IPS-18c (cell line): Measurements from ENCODE around the gene TOM1L1.
"Not testable (repeated sequence)": the region's sequence is repeated elsewhere in the genome, so short reads cannot be mapped to it uniquely, and the experiment has no call there.

Experiments
- H3K4me3 ChIP-seq: 2 replicates; pipeline ENCODE4 v1.7.0; 2013; ENCODE audit warnings: low read depth, mild to moderate bottlenecking, low read length, moderate library complexity; ENCODE audit not compliant: insufficient read depth
- H3K9me3 ChIP-seq: one replicate; pipeline ENCODE4 v1.6.1; 2013; ENCODE audit warnings: mild to moderate bottlenecking, low read length, moderate library complexity; ENCODE audit not compliant: control insufficient read depth, insufficient read depth

TOM1L1 gene, protein sequence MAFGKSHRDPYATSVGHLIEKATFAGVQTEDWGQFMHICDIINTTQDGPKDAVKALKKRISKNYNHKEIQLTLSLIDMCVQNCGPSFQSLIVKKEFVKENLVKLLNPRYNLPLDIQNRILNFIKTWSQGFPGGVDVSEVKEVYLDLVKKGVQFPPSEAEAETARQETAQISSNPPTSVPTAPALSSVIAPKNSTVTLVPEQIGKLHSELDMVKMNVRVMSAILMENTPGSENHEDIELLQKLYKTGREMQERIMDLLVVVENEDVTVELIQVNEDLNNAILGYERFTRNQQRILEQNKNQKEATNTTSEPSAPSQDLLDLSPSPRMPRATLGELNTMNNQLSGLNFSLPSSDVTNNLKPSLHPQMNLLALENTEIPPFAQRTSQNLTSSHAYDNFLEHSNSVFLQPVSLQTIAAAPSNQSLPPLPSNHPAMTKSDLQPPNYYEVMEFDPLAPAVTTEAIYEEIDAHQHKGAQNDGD

DNA sequence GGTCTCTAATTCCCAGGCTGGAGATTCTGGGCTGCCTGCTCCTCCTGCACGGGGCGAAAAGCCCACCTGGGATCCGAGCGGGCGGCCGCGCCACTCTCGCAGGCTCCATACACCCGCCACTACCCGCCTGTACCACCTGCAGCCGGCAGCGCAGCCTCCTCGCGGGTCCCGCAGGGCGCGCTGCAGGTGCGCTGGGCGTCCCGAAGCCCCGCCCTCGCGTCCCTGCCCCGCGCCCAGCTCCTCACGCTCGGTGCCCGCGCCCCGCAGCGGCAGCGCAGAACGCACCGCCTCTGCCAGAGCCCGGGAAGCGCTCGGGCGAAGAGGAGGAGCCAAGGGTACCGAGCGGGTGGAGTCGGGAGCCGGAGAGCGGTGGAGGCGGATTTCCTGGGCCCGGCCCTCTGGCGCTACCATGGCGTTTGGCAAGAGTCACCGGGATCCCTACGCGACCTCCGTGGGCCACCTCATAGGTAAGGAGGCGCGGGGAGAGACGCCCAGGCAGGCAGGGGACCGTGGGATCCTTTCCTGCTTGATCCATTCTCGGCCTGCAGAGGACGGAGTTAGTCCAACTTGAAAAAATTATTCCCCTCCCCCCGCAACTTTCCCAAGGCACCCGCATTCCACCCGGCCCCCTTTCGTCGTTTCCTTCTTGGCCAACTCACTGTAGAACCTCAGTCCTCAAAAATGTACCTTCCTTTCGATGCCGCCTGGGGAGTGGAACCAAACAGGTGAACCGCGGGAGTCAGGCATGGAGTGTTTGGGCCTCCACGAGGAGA lies at the start of gene TOM1L1:
Gene TOM1L1 (plus strand): TSS at position 396 of the 773 bp plus-strand sequence. CDS start 14 bp downstream, at position 410.
- Histone ChIP-seq H3K4me3 (peak within 1 kb of the TSS; percentile 74), H3K9me3 (no peaks in the 10 kb centered on the region)

DNA sequence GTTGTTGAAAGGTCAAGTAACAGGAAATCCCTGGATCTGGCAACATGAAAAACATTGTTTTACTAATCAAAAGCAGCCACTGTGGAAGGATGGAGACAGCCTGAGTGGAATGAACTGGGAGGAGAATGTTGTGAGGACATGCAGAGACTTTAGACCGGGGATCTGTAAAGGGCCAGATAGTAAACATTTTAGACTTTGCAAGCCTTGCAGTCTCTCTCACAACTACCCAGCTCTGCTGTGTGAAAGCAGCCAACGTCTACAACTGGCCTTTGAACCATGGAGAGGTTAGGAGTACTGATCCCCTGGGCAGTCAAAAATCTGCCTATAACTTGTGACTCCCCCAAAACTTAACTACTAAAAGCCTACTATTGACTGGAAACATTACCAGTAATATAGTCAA lies 41.5 kb upstream of the TOM1L1 start:
- H3K9me3 ChIP-seq: no peaks in the 10 kb centered on the region
- H3K4me3 ChIP-seq: no peak overlapping the region

DNA sequence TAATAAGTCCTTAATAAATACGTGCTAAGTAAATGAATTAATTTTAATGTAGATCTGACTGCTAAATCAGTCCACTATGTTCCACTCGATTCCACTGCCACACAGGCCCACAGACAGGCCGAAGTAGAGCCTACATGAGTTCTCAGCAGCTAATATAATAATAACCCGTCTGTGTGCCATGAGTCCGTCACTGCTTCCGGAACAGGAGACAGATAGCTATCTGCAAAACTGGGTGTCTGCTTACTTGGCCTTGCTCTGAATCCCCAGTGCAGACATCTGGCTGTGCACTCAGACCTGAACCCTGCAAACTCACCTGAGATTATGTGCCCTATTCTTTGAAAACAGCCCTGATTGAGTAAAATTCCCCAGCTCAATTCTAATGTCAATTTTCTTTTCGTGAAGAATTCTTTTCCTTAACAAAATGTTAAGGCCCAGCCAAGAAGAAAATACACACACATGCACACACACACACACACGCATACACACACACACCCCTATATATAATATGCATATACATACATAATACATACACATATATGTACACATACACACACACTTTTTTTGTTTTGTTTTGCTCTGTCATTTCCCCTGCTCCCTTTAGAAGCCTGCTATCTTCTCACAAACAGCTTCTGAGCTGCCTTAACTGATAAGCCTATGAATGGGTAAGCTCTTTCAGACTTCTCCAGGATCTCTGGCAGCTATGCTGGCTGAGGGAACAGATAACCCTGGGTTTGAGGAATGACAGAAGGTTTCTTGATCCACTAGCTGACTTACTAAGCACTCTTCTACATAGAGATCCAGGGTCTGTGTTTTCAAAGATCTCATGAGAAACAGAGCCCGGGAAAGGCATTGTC lies 39.8 kb upstream of the TOM1L1 start:
- Histone ChIP-seq H3K9me3 (no peaks in the 10 kb centered on the region), H3K4me3 (no peak overlapping the region)

DNA sequence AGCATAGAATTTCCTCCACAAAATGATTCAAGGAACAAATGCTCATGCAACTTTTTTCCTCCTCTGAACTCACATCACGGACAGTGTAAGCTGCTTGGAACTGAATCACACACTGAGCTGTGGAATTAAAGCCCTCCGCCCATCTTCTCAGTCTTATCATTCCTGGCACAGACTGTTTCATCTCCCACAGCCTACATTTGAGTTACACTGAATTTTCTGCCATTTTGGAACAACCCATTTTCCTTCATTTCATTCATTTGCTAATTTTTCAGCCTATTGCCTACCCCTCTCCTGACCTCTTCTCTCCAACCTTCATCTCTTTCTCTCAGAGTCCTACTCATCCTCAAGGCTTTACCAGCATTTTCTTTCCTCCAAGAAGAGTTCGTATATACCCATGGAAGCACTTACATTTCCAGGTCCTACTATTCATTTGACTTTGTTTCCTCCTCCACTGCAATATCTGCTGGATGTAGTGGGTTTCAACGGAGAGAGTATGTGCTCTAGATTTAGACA lies 39.1 kb upstream of the TOM1L1 start:
- H3K4me3 ChIP-seq: no peak overlapping the region
- H3K9me3 ChIP-seq: no peaks in the 10 kb centered on the region

DNA sequence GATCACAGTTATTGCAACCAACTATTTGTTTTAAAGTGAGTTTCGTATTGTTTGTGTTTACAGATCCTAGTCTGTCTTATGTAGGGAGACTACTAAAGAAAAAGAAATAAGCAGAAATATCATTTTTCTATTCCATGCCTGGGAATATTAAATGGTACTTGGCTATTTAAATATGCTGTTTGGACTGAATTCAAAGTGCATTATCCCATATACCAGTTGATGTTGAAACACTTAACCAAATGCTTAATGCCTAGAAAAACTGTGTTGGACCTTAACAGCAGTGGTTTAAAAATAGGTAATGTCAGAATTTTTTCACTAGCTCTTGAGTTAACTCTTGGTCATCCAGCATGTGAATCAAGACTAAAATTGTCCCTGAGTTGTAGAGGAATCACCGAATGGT lies 37.5 kb upstream of the TOM1L1 start:
- Histone ChIP-seq H3K4me3 (no peak overlapping the region), H3K9me3 (no peaks in the 10 kb centered on the region)

DNA sequence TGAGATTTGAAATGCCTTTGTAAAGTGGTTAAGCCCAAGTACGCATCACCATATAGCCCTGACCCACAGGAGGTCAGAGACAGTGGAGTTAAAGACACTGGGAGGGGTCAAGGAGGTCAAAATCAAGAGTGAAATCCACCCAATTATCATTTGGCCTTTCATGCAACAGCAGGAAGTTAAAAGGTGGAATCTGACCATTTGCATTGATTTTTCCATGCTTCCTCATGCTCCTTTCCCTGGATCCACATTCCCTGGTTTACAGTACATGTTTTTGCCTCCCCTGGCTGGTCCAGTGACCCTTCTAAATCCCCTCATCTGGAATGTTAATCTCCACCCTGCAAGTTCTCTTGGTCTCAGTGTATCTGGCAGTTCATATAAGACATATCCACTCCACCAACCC lies 36.6 kb upstream of the TOM1L1 start:
- Histone ChIP-seq H3K4me3 (no peak overlapping the region), H3K9me3 (no peaks in the 10 kb centered on the region)

DNA sequence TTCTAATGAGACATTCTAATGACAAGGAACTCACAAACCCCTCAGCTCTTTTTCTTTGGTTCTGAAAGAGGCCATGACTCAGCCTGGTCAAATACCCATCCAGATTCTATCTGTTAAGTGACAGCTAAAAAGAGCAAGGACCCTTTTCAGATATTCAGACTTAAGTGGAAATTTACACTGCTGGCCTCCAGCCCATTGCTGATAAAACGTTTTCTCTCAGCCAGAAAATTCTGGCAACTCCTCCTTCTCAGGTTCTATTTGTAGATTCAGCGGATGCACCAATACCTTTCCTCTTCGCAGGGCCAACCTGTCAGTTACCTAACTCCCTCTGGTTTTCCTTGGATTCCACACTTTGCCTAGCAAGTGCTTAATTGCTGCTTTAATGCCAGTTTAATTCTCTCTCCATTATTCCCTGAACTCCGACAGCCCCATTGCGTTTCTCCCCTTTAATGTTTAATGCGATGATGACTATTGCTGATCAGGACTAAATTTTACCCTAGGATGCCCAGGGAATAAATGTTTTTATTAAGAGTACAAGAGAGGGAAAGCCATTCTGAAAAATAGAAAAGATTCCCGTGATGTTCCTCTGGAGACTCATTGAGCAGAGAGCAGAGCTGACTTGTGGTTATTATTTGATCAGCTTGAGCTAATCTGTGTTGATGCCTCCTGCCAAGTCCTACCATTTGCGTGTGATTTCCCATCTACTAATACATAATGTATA lies 35.9 kb upstream of the TOM1L1 start:
- Histone ChIP-seq H3K9me3 (no peaks in the 10 kb centered on the region), H3K4me3 (no peak overlapping the region)

DNA sequence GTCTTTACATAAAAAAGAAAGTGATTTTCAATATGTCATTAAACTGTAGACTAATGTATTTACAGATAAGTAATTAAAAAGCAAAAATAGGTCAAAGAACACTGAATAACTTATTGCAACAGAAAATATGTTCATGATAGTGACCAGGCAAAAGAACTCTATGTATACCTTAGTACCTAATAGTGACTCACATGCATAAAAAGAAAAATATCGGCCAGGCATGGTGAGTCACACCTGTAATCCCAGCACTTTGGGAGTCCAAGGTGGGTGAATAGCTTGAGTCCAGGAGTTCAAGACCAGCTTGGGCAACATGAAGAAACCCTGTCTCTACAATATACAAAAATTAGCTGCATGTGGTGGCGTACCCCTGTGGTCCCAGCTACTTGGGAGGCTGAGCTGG lies 33.0 kb upstream of the TOM1L1 start:
- no peaks in the 10 kb centered on the region for H3K9me3 ChIP-seq
- H3K4me3 ChIP-seq: no peak overlapping the region

DNA sequence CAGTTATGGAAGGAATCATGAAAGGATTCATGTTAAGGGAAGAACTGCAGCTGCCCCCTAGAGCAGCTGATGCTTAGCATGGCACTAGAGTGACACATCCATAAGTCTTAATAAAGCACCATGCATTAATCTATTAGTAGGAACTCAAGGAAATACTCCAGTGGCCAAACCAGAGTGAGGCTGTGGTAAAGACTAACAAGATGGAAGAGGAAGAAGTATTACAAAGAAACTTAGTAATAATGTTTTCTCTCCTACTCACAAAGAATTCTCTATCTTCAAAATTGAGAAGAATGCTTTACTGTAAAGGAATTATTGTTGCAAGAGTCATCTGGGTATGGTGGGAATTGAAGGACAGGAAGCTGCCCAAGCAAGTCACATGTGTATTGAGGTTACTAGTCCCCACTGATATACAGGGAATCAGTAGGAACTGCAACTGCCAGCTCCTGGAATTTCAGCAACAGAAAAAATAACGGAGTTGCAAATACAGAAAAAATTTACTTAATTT lies 29.9 kb upstream of the TOM1L1 start:
- no peak overlapping the region for H3K4me3 ChIP-seq
- H3K9me3 ChIP-seq: no peaks in the 10 kb centered on the region

DNA sequence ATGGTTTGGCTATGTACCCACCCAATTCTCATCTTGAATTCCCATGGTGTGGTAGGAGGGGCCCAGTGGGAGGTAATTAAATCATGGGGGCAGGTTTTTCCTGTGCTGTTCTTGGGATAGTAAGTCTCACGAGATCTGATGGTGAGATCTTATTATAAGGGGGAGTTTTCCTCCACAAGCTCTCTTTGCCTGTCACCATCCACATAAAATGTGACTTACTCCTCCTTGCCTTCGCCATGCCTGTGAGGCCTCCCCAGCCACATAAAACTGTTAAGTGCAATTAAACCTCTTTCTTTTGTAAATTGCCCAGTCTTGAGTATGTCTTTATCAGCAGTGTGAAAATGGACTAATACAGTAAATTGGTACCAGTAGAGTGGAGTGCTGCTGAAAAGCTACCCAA lies 24.7 kb upstream of the TOM1L1 start:
- H3K4me3 ChIP-seq, H3K9me3 ChIP-seq: not testable (repeated sequence)

DNA sequence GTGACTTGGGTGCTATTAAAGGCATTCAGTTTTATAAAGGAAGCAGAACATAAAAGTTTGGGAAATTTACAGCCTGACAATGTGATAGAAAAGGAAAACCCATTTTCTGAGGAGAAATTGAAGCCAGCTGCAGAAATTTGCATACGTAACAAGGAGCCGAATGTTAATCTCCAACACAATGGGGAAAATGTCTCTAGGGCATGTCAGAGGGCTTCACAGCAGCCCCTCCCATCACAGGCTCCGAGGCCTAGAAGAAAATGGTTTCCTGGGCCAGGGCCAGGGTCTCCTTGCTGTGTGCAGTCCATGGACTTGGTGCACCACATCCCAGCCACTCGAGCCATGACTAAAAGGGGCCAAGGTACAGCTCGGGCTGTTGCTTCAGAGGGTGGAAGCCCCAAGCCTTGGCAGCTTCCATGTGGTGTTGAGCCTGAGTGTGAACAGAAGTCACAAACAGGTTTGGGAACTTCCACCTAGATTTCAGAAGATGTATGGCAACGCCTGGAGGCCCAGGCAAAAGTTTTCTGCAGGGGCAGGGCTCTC lies 23.9 kb upstream of the TOM1L1 start:
- peaks cover 3% of the 10 kb centered on the region for H3K9me3 ChIP-seq

DNA sequence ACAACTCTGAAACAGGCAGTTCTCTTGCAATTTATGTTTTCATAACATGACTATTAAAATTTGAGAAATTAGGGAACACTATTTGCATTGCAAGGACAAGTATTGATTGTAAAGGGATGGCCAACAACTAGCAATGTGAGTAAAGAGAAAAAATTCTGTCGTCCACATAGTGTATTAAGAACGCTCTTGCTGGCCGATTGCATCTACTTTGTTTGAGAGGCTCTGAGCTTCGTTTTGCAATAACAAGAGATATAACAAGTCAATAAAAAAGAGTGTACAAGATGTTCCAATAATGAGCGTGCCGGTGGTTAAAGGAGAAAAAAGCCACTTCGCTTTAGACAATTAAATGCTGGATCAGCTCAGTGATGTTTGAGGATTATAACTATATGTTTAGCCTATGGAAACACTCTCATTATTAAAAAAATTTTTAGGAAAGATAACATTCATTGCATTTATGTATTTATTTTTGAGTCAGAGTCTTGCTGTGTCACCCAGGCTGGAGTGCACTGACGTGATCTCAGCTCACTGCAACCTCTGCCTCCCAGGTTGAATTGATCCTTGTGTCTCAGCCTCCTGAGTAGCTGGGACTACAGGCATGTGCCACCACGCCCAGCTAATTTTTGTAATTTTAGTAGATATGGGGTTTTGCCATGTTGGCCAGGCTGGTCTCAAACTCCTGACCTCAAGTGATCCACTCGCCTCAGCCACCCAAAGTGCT lies 19.2 kb upstream of the TOM1L1 start:
- H3K4me3 ChIP-seq: no peak overlapping the region
- H3K9me3 ChIP-seq: peaks cover 3% of the 10 kb centered on the region

More for the DNA sequence above, 23.9 kb upstream of the TOM1L1 start:
- no peak overlapping the region for H3K4me3 ChIP-seq

DNA sequence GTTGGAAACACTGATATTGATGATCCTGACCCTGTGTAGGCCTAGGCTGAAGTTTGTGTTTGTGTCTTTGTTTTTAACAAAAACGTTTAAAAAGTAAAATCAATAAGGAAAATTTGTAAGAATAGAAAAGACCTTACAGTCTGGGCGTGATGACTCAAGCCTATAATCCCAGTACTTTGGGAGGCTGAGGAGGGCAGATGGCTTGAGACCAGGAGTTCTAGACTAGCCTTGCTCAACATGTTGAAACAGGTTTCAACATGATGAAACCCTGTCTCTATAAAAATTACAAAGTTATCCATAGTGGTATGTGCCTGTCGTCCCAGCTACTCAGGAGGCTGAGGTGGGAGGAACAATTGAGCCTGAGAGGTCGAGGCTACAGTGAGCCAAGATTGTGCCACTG lies 18.3 kb upstream of the TOM1L1 start:
- no peak overlapping the region for H3K4me3 ChIP-seq
- peaks cover 3% of the 10 kb centered on the region for H3K9me3 ChIP-seq

DNA sequence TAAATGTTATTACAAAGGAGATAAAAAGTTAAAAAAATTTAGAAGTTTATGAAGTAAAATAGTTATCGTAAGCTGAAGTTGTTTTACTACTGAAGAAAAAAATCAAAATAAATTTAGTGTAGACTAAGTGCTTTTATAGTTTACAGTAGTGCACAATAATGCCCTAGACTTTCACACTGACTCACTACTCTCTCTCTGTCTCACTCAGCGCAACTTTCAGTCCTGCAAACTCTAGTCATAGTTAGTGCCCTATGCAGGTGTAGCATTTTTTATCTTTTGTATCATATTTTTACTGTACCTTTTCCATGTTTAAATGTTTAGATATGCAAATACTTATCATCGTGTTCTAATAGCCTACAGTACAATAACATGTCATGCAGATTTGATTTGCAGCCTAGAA lies 17.7 kb upstream of the TOM1L1 start:
- no peak overlapping the region for H3K4me3 ChIP-seq
- peaks cover 3% of the 10 kb centered on the region for H3K9me3 ChIP-seq

DNA sequence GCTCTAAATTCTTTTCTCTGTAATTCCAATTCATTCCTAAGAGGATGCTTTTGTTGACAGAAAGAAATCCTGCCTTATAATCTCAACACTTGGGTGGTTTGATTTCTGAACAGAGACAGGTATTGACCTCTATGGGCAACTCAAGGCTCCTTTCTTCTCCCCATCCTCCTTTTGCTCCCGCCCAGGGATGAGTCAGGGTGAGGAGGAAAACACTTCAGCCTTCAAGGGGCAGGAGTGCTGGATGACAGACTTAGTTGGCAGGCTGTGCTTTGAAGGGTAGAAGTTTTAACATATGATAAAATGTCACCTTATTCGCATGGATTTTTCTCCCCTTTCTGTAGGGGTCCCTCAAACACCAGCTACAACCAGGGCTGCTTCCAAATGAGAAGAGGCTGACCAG lies 16.7 kb upstream of the TOM1L1 start:
- Histone ChIP-seq H3K9me3 (no peaks in the 10 kb centered on the region), H3K4me3 (no peak overlapping the region)

DNA sequence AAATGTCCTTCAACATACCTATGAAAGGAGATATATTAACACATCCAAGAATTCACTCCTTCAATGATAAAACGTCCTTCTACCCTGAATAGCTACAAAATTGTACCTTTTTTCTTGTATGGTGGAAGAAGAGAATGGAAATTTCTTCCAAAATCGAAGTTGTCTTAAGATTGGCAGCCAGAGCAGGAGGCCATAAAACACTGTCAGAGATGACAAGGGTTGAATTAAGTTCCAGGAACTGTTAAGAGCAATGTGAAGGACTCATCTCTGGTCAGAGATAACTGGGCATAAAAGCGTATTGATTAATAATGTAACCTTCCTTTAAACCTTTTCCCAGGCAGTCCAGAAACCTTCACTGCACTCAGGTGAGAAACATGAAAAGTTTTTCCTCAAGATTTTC lies 12.9 kb upstream of the TOM1L1 start:
- no peaks in the 10 kb centered on the region for H3K9me3 ChIP-seq
- H3K4me3 ChIP-seq: no peak overlapping the region
